HTR-8/SVneo (cell line): ENCODE measurements around the gene CACNA1F.
A peak's percentile ranks its signal among the peaks of the same experiment; 100 is the strongest.

ENCODE experiments used
- DNase-seq: peaks from one replicate; pipeline ENCODE4 v3.0.0; 2011; ENCODE audit warnings: low spot score, mixed read lengths; ENCODE audit not compliant: insufficient read length
- FAIRE-seq: peaks from 2 replicates; lab custom pipeline; 2011; peaks lifted over from hg19 to GRCh38; lab: Jason Lieb, UNC

The CACNA1F gene

DNA sequence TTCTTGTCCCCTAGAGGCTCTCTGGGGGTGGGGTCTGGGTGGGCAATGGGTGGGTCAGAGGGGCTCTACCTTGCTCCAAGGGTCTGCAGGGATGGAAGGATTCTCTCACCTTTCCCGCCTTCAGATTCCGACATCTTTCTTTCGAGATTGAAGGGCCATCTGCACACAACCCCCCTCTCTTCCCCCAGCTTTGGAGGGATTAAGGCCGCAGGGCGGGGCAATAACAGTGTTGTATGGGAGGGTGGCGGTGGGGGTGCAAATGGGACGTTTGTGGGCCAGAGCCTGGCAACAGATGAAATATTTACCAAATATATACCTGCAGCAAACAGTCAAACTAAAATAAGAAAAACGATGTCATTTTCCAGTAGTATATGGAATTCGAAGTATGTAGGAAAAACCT, at the start of gene CACNA1F:
CACNA1F (minus strand) TSS at position 165 of the 400 bp plus-strand sequence; CDS start at position 134, 31 bp downstream.
- DNase-seq = no peak
- no peak for FAIRE-seq

- FAIRE-seq (no peak), DNase-seq (peak; percentile 9)
These were observed 49.5 kb upstream of the CACNA1F start for GRCh38 chrX:49282647-49283011.

- DNase-seq (no peak), FAIRE-seq (no peak)
These were observed 44.9 kb upstream of the CACNA1F start for GRCh38 chrX:49278081-49278480.

- no peak for FAIRE-seq
These were observed 44.3 kb upstream of the CACNA1F start for GRCh38 chrX:49277535-49277830.

DNA sequence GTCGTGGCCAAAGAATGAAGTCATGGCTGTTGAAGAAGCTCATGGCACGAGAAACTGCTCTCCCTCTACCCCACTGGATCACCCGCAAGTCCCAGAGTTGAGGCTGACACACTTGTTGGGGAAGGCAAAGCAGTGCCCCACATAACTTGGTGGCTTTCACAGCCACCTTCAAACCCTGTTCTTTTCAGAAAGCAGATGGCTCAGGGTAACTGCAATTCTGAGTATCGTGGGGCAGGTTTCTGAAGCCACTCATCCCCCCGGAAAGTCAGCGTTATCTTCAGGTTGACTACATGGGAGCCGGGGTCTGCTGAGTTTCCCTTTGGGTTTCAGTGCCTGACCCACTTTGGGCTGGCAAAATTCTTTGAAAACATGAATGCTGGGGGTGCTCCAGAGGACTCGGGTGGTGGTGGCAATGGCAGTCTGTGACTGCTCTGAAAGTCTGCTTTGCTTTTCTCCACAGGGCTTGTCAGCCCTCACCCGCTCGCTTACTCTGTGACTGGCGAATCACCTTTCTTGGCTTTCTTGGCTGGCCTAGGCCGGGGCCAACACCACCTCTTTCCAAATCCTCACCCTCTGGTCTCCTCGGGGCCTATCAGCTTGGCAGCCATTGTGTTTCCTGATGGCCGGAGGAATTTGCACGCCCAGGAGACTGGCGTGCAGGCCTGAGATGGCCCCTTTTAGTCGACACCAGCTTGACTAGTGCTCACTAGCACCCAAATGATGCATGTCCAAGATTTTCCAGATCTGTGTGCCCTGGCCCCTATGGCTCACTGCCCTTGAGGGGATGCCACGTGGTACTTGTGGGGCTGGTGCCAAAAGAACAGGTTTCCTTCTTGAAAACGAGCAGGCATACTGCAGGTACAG, 43.8 kb upstream of the CACNA1F start:
- FAIRE-seq (no peak), DNase-seq (no peak)

More at GRCh38 chrX:49277535-49277830, 44.3 kb upstream of the CACNA1F start:
- DNase-seq = no peak

DNA sequence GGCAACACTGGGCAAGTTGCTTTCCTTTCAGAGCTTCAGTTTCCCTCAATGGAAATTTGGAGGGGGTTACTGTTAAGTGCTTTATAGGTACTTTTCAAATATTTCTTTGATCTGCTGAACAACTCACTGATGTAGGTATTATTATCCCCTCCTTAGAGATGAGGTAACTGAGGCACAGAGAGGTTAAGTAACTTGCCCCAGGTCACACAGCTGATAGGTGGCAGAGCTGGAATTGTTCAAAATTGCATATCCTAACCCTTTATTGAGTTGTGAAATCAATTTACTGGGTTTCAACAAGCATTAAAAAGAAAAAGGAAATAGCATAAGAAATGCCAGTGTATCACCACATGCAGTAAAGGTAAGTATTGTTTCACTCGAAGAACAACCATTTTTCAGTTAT, 43.1 kb upstream of the CACNA1F start:
- no peak for FAIRE-seq
- no peak for DNase-seq

GRCh38 chrX:49273181-49273727, 40.1 kb upstream of the CACNA1F start:
- DNase-seq (no peak), FAIRE-seq (no peak)

DNA sequence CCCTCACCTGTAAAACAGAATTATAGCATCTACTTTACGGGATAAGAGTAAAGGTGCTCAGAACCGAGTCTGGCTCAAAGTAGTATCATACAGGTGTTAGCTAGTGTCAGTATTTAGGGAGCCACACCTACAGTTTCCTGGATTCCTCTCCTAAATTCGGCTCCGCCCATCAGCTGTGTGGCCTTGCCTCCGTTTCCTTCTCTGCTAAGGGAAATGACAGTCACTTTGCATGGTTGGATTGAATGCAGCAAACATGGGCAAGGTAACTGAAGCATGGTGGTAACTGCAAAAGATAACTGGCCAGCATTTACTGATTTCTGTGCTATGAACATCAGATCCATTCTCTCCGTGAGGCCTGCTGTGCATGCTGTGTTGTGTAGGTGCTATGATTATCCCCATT, 39.3 kb upstream of the CACNA1F start:
- FAIRE-seq = no peak
- no peak for DNase-seq

DNA sequence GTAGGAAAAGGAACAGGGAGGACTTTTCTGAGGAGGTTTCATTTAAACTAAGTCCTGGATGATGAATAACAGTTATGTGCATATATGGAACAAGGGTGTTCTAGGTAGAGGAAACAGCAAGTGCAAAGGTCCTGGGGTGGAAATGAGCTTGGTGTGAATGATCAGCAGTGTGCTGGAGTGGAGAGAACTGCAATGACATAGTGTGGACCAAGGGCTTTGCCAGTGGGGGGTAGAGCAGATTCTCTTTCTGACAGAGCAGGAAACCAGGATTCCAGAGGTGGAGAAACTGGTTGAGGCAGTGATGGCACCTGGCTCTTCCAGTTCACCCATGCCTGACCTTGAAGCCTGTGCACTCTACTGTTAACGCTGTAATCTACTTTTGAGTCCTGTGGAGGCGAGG, 38.2 kb upstream of the CACNA1F start:
- DNase-seq (no peak), FAIRE-seq (no peak)

DNA sequence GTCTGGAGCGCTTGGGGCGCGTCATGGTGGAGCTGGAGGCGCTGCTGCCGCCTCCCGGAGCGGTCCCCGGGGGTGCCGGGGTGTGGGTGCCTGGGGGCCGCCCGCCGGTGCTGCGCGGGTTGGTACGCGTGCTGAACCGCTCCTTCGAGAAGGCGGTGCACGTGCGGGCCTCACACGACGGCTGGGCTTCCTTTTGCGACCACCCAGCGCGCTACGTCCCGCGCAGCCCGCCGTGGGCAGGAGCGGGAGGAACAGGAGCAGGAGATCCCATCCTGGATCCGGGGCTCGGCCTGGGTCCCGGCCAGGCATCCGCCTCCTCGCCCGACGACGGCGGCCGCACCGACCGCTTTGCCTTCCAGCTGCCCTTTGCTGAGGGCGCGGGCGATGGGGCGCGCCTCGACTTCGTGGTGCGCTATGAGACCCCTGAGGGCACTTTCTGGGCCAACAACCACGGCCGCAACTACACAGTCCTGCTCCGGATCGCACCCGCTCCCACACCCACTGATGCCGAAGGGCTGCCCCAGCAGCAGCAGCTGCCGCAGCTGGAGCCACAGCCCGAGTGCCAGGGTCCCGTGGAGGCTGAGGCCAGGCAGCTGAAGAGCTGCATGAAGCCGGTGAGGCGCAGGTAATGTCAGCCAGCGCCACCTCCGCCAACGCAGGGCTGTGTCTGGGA, 37.2 kb upstream of the CACNA1F start:
- DNase-seq = no peak
- FAIRE-seq = no peak

DNA sequence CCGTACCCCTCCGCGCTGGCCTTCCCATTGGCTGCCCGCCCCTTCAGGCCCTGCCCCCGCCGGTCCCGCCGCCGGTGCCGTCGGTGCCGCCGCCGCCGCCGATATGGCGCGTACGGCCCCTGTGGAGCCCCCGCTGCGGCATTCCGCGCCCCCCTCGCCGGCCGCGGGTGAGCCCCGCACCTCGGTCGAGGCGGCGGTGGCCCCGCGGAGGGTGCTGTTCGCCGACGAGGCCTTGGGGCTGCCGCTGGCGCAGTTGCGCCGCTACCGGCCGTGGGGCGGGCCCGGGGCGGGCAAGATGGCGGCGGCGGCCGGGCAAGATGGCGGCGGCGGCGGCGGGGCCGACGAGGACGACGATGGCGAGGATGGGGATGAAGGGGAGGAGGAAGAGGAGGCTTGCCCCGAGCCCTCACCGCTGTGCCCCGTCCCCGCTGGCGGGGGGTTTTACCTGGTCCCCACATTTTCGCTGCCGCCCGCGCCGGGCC, 36.7 kb upstream of the CACNA1F start, which contains the start of gene PPP1R3F:
PPP1R3F (plus strand) TSS at position 27 of the 482 bp plus-strand sequence; CDS start at position 104, 77 bp downstream.
- no peak for DNase-seq
- FAIRE-seq = no peak

DNA sequence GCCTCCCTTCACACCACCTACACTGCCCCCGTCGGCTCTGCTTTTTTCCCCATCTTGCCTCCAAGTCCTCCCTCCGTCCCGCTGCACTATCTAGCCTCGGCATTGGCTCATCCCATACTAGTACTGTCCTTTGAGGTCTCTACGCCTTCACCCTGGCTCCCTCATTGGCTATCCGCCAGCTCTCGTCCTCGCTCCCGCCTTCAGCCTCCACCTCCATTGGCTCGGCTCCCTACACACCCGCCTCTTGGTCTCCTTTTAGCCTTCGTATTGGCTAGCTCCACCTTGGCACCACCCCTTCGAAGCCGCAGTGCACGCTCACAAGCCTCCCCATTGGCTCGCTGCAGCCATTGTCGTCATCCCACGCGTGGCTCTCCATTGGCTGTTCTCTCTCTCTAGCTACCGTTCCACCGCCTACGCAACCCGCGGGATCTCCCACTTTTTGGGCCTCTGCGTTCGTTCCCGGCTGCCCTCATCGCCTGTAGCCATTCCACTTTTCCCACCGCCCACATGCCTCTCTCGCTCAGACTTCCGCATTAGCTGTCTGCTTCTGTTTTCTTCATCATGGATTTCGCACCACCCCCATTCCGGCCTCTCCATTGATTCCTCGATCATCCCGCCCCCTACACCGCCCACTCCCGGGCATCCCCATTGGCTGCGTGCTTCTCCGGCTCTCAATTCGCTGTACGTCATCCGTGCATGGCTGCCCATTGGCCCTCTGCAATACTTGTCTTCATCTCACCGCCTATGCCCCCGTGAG, 36.0 kb upstream of the CACNA1F start:
- peak; percentile 85 for DNase-seq
- FAIRE-seq = peak; percentile 84

- FAIRE-seq (no peak), DNase-seq (no peak)
These were observed 35.5 kb upstream of the CACNA1F start for GRCh38 chrX:49268702-49269009.

DNA sequence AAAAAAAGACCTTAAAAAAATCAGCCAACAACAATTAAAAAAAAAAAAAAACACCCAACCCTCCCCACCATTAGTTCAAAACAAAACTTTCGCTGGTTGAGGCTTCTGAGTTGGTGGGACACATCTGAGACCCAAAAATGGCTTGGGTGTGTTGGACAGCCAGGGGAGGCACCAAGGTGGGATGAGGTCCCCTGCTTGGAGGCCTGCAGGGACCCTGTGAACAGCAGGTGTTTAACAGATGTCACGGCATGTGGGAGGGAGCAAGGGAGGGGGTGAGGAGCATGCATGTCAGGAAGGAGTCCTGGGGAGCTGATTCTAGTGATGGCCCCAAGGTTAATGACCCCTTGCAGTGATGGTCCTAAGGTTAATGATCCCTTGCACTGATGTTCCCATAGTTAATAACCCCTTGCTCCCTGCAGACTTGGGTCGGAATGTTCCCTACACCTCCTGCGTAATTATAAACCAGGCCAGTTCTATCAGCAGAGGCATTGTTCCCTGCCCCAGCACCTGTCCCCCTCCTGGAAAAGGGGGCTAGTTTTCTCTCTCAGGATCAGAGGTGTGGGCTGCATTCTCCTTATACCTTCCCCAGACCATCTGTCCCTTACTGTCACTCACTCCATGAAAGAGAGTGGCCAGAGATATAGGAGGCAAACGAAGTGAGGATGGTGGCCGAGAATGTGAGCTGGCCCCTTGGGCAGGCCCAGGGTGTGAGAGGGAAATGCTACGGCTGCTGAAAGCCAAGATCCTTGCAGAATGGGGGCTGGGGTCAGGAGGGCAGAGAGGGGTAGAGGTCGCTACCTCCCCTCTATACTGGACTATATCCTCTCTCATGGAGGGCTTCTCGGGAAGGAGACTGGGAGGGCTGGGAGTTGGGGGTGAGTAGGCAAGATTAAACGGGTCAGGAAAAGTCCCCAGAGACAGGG, 33.6 kb upstream of the CACNA1F start:
- DNase-seq (no peak), FAIRE-seq (no peak)

DNA sequence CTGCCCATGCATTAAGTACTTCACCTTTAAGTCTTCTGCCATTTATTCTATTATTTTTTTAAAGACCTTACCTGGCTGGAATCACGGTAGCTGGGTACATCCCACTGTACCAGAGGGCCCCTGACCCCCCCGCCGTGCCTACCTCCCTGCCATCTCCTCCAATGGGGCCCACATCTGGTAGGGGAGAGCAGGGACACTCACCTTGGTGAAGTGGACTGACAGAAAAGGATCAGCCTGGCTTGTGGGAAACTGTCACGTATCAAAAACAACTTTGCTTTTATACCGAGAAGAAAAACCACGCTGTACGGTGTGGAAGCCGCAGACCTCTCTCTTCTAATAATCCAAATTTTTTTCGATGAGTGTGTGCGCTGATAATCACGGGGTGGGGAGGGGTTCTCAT, 31.3 kb upstream of the CACNA1F start, which contains the start of gene FOXP3:
FOXP3 (minus strand) TSS at position 251 of the 400 bp plus-strand sequence. CDS start 6,205 bp downstream, outside the sequence.
- DNase-seq (no peak), FAIRE-seq (no peak)

GRCh38 chrX:49263631-49264030, 30.5 kb upstream of the CACNA1F start:
- FAIRE-seq (no peak), DNase-seq (no peak)

GRCh38 chrX:49262603-49263002, 29.5 kb upstream of the CACNA1F start:
- DNase-seq = no peak
- no peak for FAIRE-seq

DNA sequence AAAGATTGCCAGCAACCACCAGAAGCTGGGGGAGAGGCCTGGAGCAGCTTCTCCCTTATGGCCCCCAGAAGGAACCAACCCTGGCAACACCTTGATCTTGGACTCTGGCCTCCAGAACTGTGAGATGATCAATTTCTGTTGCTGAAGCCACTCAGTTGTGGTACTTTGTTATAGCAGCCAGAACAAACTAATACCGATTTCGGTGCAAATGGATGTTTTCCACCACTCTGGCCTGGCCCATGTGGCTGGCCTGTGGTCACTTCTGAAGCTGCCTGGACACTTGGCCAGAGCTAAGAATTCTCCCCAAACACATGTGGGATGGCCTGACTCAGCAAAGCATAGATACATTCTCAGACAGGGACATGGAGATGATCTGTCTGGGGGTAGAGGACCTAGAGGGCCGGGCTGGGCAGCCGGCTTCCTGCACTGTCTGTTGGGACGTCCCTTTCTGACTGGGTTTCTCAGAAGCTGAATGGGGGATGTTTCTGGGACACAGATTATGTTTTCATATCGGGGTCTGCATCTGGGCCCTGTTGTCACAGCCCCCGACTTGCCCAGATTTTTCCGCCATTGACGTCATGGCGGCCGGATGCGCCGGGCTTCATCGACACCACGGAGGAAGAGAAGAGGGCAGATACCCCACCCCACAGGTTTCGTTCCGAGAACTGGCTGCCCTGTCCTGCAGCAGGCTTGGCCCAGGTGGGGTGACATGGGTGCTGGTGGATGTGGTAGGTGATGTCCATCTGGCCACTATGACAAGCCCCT, 27.3 kb upstream of the CACNA1F start:
- no peak for FAIRE-seq
- DNase-seq = no peak

DNA sequence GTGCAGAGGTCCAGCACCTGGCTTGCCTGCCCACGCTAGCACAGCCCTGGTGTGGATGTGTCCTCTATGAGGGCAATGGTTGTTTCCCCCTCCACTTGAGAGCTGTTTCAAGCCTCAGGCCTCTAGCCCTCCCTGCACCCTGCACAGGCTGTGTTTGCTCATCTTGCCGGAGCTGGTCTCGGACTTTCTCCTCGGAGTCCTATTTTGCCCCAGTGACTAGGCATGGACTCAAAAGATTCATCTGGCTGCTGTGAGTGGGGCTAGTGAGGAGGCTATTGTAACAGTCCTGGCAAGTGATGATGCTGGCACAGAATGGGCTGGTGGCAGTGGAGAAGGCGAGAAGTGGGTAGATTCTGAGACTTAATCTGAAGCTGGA, 25.6 kb upstream of the CACNA1F start:
- DNase-seq (no peak), FAIRE-seq (no peak)
